B cell (primary cell): ENCODE results near the gene KIRREL3. TPM values are rescaled to one million over a fixed set of nuclear protein-coding genes. Genes with fewer than 3 reads are reported as not detected.

Source experiments
- ATAC-seq: fragments of 200-7000 bp; cut with Tn5 transposase; one replicate; pipeline ENCODE4 v1.10.0; 2021; ENCODE audit warnings: low read depth, mild to moderate bottlenecking, moderate number of reproducible peaks, moderate library complexity
- CTCF ChIA-PET: fragments of 350-600 bp; sonication (Branson Sonifier 250); formaldehyde crosslinking; loops from one replicate; lab custom pipeline; 2021; ENCODE audit warnings: antibody characterized with exemption, inconsistent platforms; lab: Charles Lee
- POLR2A ChIA-PET: fragments of 350-600 bp; sonication (Branson Sonifier 250); formaldehyde crosslinking; loops from one replicate; lab custom pipeline; 2021; ENCODE audit warnings: antibody characterized with exemption; lab: Charles Lee
- DNase-seq: peaks from one replicate; pipeline ENCODE4 v3.0.0; 2013
- H2AFZ ChIP-seq: 2 replicates; pipeline ENCODE4 v1.6.1; 2012; ENCODE audit warnings: mild to moderate bottlenecking, low read depth, low read length; ENCODE audit not compliant: insufficient read depth, poor library complexity, severe bottlenecking
- H3K27ac ChIP-seq, 2 donors: 1 replicate in 1 of 2; 2 replicates in 1 of 2; pipeline ENCODE4 v1.5.1; 2012 to 2013; ENCODE audit warnings: low read length in 2 of 2, mild to moderate bottlenecking in 2 of 2, moderate library complexity in 1 of 2
- H3K27me3 ChIP-seq, 4 experiments: fragments of 200-600 bp in 1 of 4; sonication (generic) in 1 of 4; replicated peaks in 1 of 4; 1 replicate in 2 of 4; 2 replicates in 2 of 4; pipeline versions ENCODE4 v1.6.1 to v1.7.0; 2013 to 2016; ENCODE audit warnings: low read length in 3 of 4, mild to moderate bottlenecking in 2 of 4, mixed read lengths in 1 of 4, moderate library complexity in 1 of 4; ENCODE audit not compliant: insufficient read depth in 4 of 4, control insufficient read depth in 3 of 4; ENCODE audit errors: control extremely low read depth in 1 of 4
- H3K36me3 ChIP-seq, 2 experiments: replicated peaks in 1 of 2; 1 replicate in 1 of 2; 2 replicates in 1 of 2; pipeline versions ENCODE4 v1.6.1 to v1.7.1; 2013; ENCODE audit warnings: low read length in 1 of 2; ENCODE audit not compliant: insufficient read depth in 2 of 2, control insufficient read depth in 1 of 2; ENCODE audit errors: control extremely low read depth in 1 of 2, extremely low read depth in 1 of 2
- H3K4me1 ChIP-seq, 2 donors: fragments of 200-600 bp in 1 of 2; sonication (generic) in 1 of 2; 1 replicate in 1 of 2; 2 replicates in 1 of 2; pipeline versions ENCODE4 v1.5.1 to v1.6.1; 2013 to 2017; ENCODE audit warnings: low read length in 2 of 2; ENCODE audit not compliant: control insufficient read depth in 2 of 2, insufficient read depth in 2 of 2
- H3K4me2 ChIP-seq: replicated peaks from 2 replicates; pipeline ENCODE3; 2012; ENCODE audit warnings: mild to moderate bottlenecking, low read depth, low read length; ENCODE audit not compliant: poor library complexity, severe bottlenecking
- H3K4me3 ChIP-seq, 5 experiments: fragments of 200-600 bp in 1 of 5; sonication (generic) in 1 of 5; 1 replicate in 3 of 5; 2 replicates in 2 of 5; pipeline versions ENCODE4 v1.5.1 to v1.7.0; 2011 to 2016; ENCODE audit warnings: low read length in 4 of 5, mild to moderate bottlenecking in 4 of 5, low read depth in 2 of 5, control low read depth in 1 of 5, moderate library complexity in 1 of 5; ENCODE audit not compliant: insufficient read depth in 1 of 5; ENCODE audit errors: control extremely low read depth in 1 of 5, extremely low read depth in 1 of 5
- H3K79me2 ChIP-seq: fragments of 200-600 bp; sonication (generic); one replicate; pipeline ENCODE4 v1.6.0; 2016; ENCODE audit warnings: low read length; ENCODE audit not compliant: control insufficient read depth, insufficient read depth
- H3K9ac ChIP-seq: fragments of 200-600 bp; sonication (generic); 2 replicates; pipeline ENCODE4 v1.6.1; 2017; ENCODE audit warnings: mild to moderate bottlenecking, low read length, moderate library complexity
- H3K9me3 ChIP-seq, 3 donors: one replicate each; pipeline versions ENCODE4 v1.6.1 to v1.7.1; 2013; ENCODE audit warnings: low read length in 2 of 3; ENCODE audit not compliant: control insufficient read depth in 2 of 3, insufficient read depth in 1 of 3; ENCODE audit errors: control extremely low read depth in 1 of 3
- H4K20me1 ChIP-seq: 2 replicates; pipeline ENCODE4 v1.6.0; 2012; ENCODE audit warnings: mild to moderate bottlenecking, low read length; ENCODE audit not compliant: insufficient read depth, control insufficient read depth, poor library complexity, severe bottlenecking
- H3K27ac Mint-ChIP-seq: one replicate; pipeline ENCODE4 v1.8.0; 2021; ENCODE audit warnings: mixed read lengths
- H3K27me3 Mint-ChIP-seq: one replicate; pipeline ENCODE4 v1.8.0; 2021; ENCODE audit warnings: mixed read lengths
- H3K4me1 Mint-ChIP-seq: one replicate; pipeline ENCODE4 v1.8.0; 2021; ENCODE audit warnings: mixed read lengths
- H3K4me3 Mint-ChIP-seq: one replicate; pipeline ENCODE4 v1.8.0; 2021; ENCODE audit warnings: mixed read lengths
- H3K9me3 Mint-ChIP-seq: one replicate; pipeline ENCODE4 v1.8.0; 2022; ENCODE audit warnings: mixed read lengths; ENCODE audit not compliant: insufficient read depth
- CTCF ChIP-seq: fragments of 200-600 bp; IDR thresholded peaks from one replicate; pipeline ENCODE4 v1.8.0; 2022; ENCODE audit warnings: antibody characterized with exemption, mild to moderate bottlenecking
- EZH2 ChIP-seq: IDR thresholded peaks from 2 replicates; pipeline ENCODE4 v1.6.1; 2012; ENCODE audit warnings: borderline replicate concordance, low read depth, mild to moderate bottlenecking, moderate library complexity, low read length; ENCODE audit not compliant: insufficient read depth, poor library complexity, severe bottlenecking
- WGBS: methylation state at CpG from one replicate; pipeline ENCODE4 v1.1.5; 2013; ENCODE audit warnings: missing lambda C conversion rate; ENCODE audit not compliant: insufficient coverage; 5-methylcytosine and 5-hydroxymethylcytosine counted together
- intact Hi-C: fragments of 100-400 bp; cut with micrococcal nuclease; formaldehyde crosslinking; loops from one replicate; pipeline ENCODE4 v1.10.0; 2022
- polyA plus RNA-seq: library from polyadenylated mRNA; depleted of rRNA; stranded (reverse); fragments of >200 nt; gene quantifications from 2 replicates; pipeline ENCODE4 v1.2.3, GENCODE V29; 2012
- total RNA-seq, 2 donors: library from RNA; stranded (reverse); fragments of 120-200 nt in 1 of 2; gene quantifications; 1 replicate in 1 of 2; 2 replicates in 1 of 2; pipeline versions ENCODE4 v1.2.3 to v1.2.4, GENCODE V29; 2013 to 2022

Gene KIRREL3
- total and polyA plus RNA-seq, 2 donors (not counting 1 experiment from before 2014, with no cell fraction given) = not detected

GRCh38 chr11:126507646-126508045 is 492.9 kb downstream of the KIRREL3 start:
- intact Hi-C loops = no loop called here
- Histone ChIP-seq H3K4me3 (no peak overlapping the region), H2AFZ (no peak overlapping the region), H3K79me2 (no peaks in the 10 kb centered on the region), H3K9ac (no peak overlapping the region), H3K4me2 (no peak overlapping the region), H3K36me3 (no peaks in the 10 kb centered on the region), H3K27me3 (peaks cover 0 to 3% (median 0%) of the 10 kb centered on the region in 4 experiments), H4K20me1 (no peaks in the 10 kb centered on the region), H3K9me3 (peaks cover 0 to 6% (median 6%) of the 10 kb centered on the region in 3 donors), H3K27ac (no peak overlapping the region), H3K4me1 (no peaks in the 10 kb centered on the region)
- POLR2A ChIA-PET = no interaction called here
- H3K4me3 Mint-ChIP-seq = no peak overlapping the region
- ATAC-seq (no peak), DNase-seq (no peak)
- H3K27ac Mint-ChIP-seq = no peak overlapping the region
- H3K9me3 Mint-ChIP-seq = peaks cover 5% of the 10 kb centered on the region
- WGBS = 84% methylated on average over 6 of the region's 8 CpGs
- no peaks in the 10 kb centered on the region for H3K4me1 Mint-ChIP-seq
- H3K27me3 Mint-ChIP-seq = peaks cover 24% of the 10 kb centered on the region
- TF ChIP-seq CTCF (no peak), EZH2 (no peak)
- CTCF ChIA-PET = no interaction called here

DNA sequence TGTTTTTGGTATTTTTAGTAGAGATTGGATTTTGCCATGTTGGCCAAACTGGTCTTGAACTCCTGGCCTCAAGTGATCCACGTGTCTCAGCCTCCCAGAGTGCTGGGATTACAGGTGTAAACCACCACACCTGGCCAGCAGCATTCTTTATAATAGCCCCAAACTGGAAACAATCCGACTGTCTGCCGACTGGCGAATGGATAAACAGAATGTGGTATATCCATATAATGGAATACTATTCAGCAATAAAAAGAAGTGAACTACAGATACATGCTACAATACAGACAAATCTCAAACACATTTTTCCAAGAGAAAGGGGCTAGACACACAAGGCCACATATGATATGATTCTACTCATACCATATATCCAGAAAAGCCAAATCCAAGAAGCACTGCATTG is 493.8 kb downstream of the KIRREL3 start:
- Histone ChIP-seq H3K36me3 (no peaks in the 10 kb centered on the region), H3K27me3 (peaks cover 0 to 7% (median 0%) of the 10 kb centered on the region in 4 experiments), H3K79me2 (no peaks in the 10 kb centered on the region), H3K4me3 (no peak overlapping the region), H2AFZ (no peak overlapping the region), H3K4me1 (no peaks in the 10 kb centered on the region), H4K20me1 (no peaks in the 10 kb centered on the region), H3K9me3 (peaks cover 0 to 6% (median 6%) of the 10 kb centered on the region in 3 donors), H3K4me2 (no peak overlapping the region), H3K27ac (no peak overlapping the region), H3K9ac (no peak overlapping the region)
- ChIA-PET CTCF (no interaction called here), POLR2A (no interaction called here)
- Mint-ChIP-seq H3K4me1 (no peaks in the 10 kb centered on the region), H3K27me3 (peaks cover 29% of the 10 kb centered on the region), H3K9me3 (peaks cover 5% of the 10 kb centered on the region), H3K27ac (no peak overlapping the region), H3K4me3 (no peak overlapping the region)
- WGBS = no CpG with 5 or more reads among the region's 4 CpGs
- intact Hi-C loops = no loop called here
- ATAC-seq (no peak), DNase-seq (no peak)
- TF ChIP-seq CTCF = no peak
- no peak for TF ChIP-seq EZH2
